PC-3 (cell line): ENCODE results near the gene KRT7. TPM values are rescaled to one million over a fixed set of nuclear protein-coding genes. Genes with fewer than 3 reads are reported as not detected.

Experiments used
- ATAC-seq: fragments of 200-7000 bp; cut with Tn5 transposase; 2 replicates; pipeline ENCODE4 v1.9.1; 2020; ENCODE audit warnings: mild to moderate bottlenecking, moderate library complexity
- BruUV-seq: library from RNA; stranded (reverse); fragments of 400-500 nt; replicated peaks from 2 replicates; lab custom pipeline; 2021; lab: Mats Ljungman, UMichigan
- CTCF ChIA-PET: fragments of 300-600 bp; sonication (Branson Sonifier 250); formaldehyde crosslinking; loops from one replicate; lab custom pipeline; 2022; ENCODE audit warnings: antibody characterized with exemption; lab: Charles Lee
- POLR2A ChIA-PET: fragments of 300-600 bp; sonication (Branson Sonifier 250); formaldehyde crosslinking; loops from one replicate; lab custom pipeline; 2022; ENCODE audit warnings: antibody characterized with exemption; ENCODE audit not compliant: unreplicated experiment; lab: Charles Lee
- DNase-seq: peaks from one replicate; pipeline ENCODE4 v3.0.0-alpha.2; 2015
- H2AFZ ChIP-seq: fragments of 300-600 bp; sonication (generic); 2 replicates; pipeline ENCODE4 v1.6.0; 2016; ENCODE audit warnings: antibody characterized with exemption, low read length
- H3F3A ChIP-seq: fragments of 300-600 bp; sonication (generic); one replicate; pipeline ENCODE4 v1.6.0; 2017; ENCODE audit warnings: antibody characterized with exemption, low read length, control low read depth, mild to moderate bottlenecking; ENCODE audit not compliant: unreplicated experiment
- H3K27ac ChIP-seq: fragments of 300-600 bp; sonication (generic); 2 replicates; pipeline ENCODE4 v1.5.1; 2016; ENCODE audit warnings: mild to moderate bottlenecking, low read length
- H3K27me3 ChIP-seq: fragments of 300-600 bp; sonication (generic); 2 replicates; pipeline ENCODE4 v1.6.1; 2016; ENCODE audit warnings: low read length, mixed read lengths
- H3K36me3 ChIP-seq: fragments of 300-600 bp; sonication (generic); 2 replicates; pipeline ENCODE4 v1.6.1; 2016; ENCODE audit warnings: low read depth, mixed run types, low read length, mixed read lengths
- H3K4me1 ChIP-seq: fragments of 300-600 bp; sonication (generic); 2 replicates; pipeline ENCODE4 v1.5.1; 2016; ENCODE audit warnings: low read length; ENCODE audit not compliant: insufficient read depth
- H3K4me2 ChIP-seq: fragments of 300-600 bp; sonication (generic); 2 replicates; pipeline ENCODE4 v1.6.0; 2016; ENCODE audit warnings: low read length
- H3K4me3 ChIP-seq: fragments of 300-600 bp; sonication (generic); 2 replicates; pipeline ENCODE4 v1.5.1; 2016; ENCODE audit warnings: mild to moderate bottlenecking, low read length, mixed read lengths
- H3K79me2 ChIP-seq: fragments of 300-600 bp; sonication (generic); 2 replicates; pipeline ENCODE4 v1.6.1; 2017; ENCODE audit warnings: low read length, mixed read lengths
- H3K9ac ChIP-seq: fragments of 300-600 bp; sonication (generic); 2 replicates; pipeline ENCODE4 v1.6.0; 2016; ENCODE audit warnings: mild to moderate bottlenecking, low read length
- H3K9me2 ChIP-seq: fragments of 300-600 bp; sonication (generic); replicated peaks from 2 replicates; pipeline ENCODE4 v1.6.1; 2016; ENCODE audit warnings: mixed run types, low read length, mixed read lengths
- H3K9me3 ChIP-seq: fragments of 300-600 bp; sonication (generic); 2 replicates; pipeline ENCODE4 v1.6.1; 2016; ENCODE audit warnings: low read length, mixed read lengths
- H4K20me1 ChIP-seq: fragments of 300-600 bp; sonication (generic); 2 replicates; pipeline ENCODE4 v1.6.1; 2016; ENCODE audit warnings: low read length, mixed read lengths
- EZH2 ChIP-seq: fragments of 300-600 bp; sonication (generic); IDR thresholded peaks from one replicate; pipeline ENCODE4 v1.6.1; 2017; ENCODE audit warnings: antibody characterized with exemption, mild to moderate bottlenecking, low read length; ENCODE audit not compliant: unreplicated experiment
- EZH2phosphoT487 ChIP-seq: fragments of 300-600 bp; sonication (generic); IDR thresholded peaks from 2 replicates; pipeline ENCODE4 v1.6.1; 2018; ENCODE audit warnings: mild to moderate bottlenecking, antibody characterized with exemption, low read length, borderline replicate concordance
- intact Hi-C: fragments of 100-400 bp; cut with micrococcal nuclease; formaldehyde crosslinking; loops from 2 replicates; pipeline ENCODE4 v1.9.0; 2023
- total RNA-seq: library from RNA; depleted of rRNA; stranded (reverse); fragments of >200 nt; gene quantifications from 2 replicates; pipeline ENCODE4 v1.2.3, GENCODE V29; 2014
- TF ChIP-seq, protein P1 (sequence below): fragments of 300-600 bp; sonication (generic); conservative IDR thresholded peaks from 2 replicates; pipeline ENCODE4 v1.5.1; 2017; ENCODE audit warnings: antibody characterized with exemption, low read depth, mild to moderate bottlenecking, low read length

Gene KRT7
- total RNA-seq, 1 experiment from 2014 or later: 2,144 TPM

- H4K20me1 ChIP-seq: no peaks in the 10 kb centered on the region
- no peaks in the 10 kb centered on the region for H3K9me2 ChIP-seq
- no peak overlapping the region for H2AFZ ChIP-seq
- H3K27me3 ChIP-seq: no peaks in the 10 kb centered on the region
- no peaks in the 10 kb centered on the region for H3K79me2 ChIP-seq
- ATAC-seq: no peak
- POLR2A ChIA-PET: no interaction called here
- TF ChIP-seq, protein P1, sequence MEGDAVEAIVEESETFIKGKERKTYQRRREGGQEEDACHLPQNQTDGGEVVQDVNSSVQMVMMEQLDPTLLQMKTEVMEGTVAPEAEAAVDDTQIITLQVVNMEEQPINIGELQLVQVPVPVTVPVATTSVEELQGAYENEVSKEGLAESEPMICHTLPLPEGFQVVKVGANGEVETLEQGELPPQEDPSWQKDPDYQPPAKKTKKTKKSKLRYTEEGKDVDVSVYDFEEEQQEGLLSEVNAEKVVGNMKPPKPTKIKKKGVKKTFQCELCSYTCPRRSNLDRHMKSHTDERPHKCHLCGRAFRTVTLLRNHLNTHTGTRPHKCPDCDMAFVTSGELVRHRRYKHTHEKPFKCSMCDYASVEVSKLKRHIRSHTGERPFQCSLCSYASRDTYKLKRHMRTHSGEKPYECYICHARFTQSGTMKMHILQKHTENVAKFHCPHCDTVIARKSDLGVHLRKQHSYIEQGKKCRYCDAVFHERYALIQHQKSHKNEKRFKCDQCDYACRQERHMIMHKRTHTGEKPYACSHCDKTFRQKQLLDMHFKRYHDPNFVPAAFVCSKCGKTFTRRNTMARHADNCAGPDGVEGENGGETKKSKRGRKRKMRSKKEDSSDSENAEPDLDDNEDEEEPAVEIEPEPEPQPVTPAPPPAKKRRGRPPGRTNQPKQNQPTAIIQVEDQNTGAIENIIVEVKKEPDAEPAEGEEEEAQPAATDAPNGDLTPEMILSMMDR: no peak
- TF ChIP-seq EZH2 (no peak), EZH2phosphoT487 (no peak)
- no peak overlapping the region for H3K27ac ChIP-seq
- no peaks in the 10 kb centered on the region for H3F3A ChIP-seq
- intact Hi-C loops: no loop called here
- BruUV-seq: no TSS peak
- no peaks in the 10 kb centered on the region for H3K9me3 ChIP-seq
- H3K9ac ChIP-seq: no peak overlapping the region
- no peaks in the 10 kb centered on the region for H3K36me3 ChIP-seq
- CTCF ChIA-PET: interaction anchor here (0.6 kb wide), 1 partner anchor 239 kb away, joined by 3 read pairs; no protein-coding TSS in a partner anchor
- H3K4me3 ChIP-seq: no peak overlapping the region
- H3K4me2 ChIP-seq: no peak overlapping the region
- DNase-seq: no peak
- H3K4me1 ChIP-seq: peaks cover 17% of the 10 kb centered on the region
Measured at GRCh38 chr12:52263761-52264434, 30.9 kb downstream of the KRT7 start.

DNA sequence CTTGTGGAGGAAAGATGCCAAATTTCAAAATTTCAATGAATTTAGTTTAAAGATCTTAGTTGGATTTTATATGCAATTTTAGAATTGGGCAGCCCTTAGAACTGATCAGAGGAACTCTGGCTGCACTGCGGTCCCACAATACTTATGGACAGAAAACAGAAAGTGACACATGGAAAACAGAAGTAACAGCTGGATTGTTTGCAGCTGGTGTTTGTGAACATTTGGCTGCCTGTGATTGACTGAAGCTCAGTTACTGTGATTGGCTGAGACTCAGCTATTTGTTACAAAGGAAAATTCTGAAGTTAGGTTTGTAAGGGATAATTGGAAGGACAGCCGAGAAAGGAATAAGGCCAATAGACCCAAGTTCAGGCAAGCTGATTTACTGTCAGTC, 31.4 kb downstream of the KRT7 start:
- Histone ChIP-seq H3F3A (no peaks in the 10 kb centered on the region), H3K4me2 (no peak overlapping the region), H3K27me3 (no peaks in the 10 kb centered on the region), H3K79me2 (no peaks in the 10 kb centered on the region), H3K9ac (no peak overlapping the region), H3K4me1 (peaks cover 17% of the 10 kb centered on the region), H2AFZ (no peak overlapping the region), H4K20me1 (no peaks in the 10 kb centered on the region), H3K4me3 (no peak overlapping the region), H3K27ac (no peak overlapping the region), H3K9me3 (no peaks in the 10 kb centered on the region), H3K36me3 (no peaks in the 10 kb centered on the region), H3K9me2 (no peaks in the 10 kb centered on the region)
- ATAC-seq: no peak
- intact Hi-C loops: no loop called here
- no peak for TF ChIP-seq EZH2
- TF ChIP-seq EZH2phosphoT487: no peak
- TF ChIP-seq, protein P1: no peak
- POLR2A ChIA-PET: interaction anchor here (0.6 kb wide), 1 partner anchor 596 kb away, joined by 3 read pairs; no protein-coding TSS in a partner anchor
- no TSS peak for BruUV-seq
- CTCF ChIA-PET: no interaction called here
- DNase-seq: no peak

DNA sequence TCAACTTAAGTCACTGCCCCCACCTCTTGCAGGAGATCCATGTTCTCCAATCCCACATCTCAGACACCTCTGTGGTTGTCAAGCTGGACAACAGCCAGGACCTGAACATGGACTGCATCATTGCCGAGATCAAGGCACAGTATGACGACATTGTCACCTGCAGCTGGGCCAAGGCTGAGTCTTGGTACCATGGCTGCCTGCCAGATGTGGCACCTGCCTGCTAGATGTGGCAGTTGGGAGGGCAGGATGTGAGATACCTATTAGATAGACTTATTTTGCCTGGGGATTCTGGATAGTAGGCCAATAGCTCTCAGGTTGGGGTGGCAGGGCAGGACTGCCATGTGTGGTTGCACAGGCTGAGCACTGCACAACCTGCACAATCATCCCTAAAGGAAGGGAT, 33.5 kb downstream of the KRT7 start:
- Histone ChIP-seq H3F3A (no peaks in the 10 kb centered on the region), H3K79me2 (no peaks in the 10 kb centered on the region), H3K9ac (no peak overlapping the region), H3K4me2 (no peak overlapping the region), H3K27me3 (no peaks in the 10 kb centered on the region), H3K4me1 (no peaks in the 10 kb centered on the region), H3K9me3 (no peaks in the 10 kb centered on the region), H2AFZ (no peak overlapping the region), H3K36me3 (no peaks in the 10 kb centered on the region), H3K4me3 (no peak overlapping the region), H3K9me2 (no peaks in the 10 kb centered on the region), H4K20me1 (no peaks in the 10 kb centered on the region), H3K27ac (no peak overlapping the region)
- DNase-seq (no peak), ATAC-seq (no peak)
- TF ChIP-seq, protein P1: no peak
- TF ChIP-seq EZH2phosphoT487 (no peak), EZH2 (no peak)
- ChIA-PET CTCF (no interaction called here), POLR2A (no interaction called here)
- intact Hi-C loops: no loop called here
- BruUV-seq: no TSS peak
